HG02840 (cell line): ENCODE measurements around the gene AIMP1.

Experiments used
- ATAC-seq: cut with Tn5 transposase; IDR thresholded peaks from one replicate; pipeline ENCODE4 v1.9.1; 2021; ENCODE audit warnings: mild to moderate bottlenecking, moderate library complexity, moderate number of reproducible peaks; ENCODE audit not compliant: unreplicated experiment, low FRiP score

Gene AIMP1

DNA sequence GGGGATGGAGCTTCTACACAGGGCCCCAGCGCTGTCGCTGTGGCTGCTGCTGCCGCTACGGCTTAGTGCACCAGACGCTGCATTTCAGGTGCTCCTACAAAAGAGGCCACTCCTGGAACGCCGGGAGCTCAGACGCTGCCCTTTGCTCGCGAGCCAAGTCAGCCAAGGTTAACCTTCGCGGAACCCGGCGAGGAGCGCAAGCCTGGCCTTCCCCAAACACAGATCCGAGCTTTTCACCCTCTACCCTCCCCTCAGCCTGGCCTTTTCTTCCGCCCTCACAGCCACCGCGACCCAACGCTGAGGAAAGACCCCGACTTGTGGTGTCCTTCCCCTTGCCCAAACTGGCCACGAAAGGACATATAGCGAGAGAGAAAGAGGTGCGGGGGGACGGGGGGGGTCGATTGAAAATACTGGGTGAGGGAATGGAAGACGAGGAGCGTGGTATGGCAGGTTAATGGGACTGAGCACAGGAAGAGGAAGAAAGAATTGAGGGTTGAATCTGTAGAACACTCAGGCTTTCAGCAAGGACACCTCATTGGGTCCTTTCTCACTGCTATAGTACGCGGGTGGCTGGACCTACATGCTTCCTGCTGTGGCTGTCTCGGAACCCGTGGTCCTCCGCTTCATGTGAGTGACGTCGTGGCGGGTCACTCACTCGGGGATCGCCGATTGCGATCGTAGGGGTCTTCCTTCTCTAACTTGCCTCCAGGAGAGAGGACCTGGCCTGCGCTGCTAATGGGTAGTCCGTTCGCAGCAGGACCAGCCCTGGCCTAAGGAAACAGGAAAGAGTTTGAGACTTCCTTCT, at the start of gene AIMP1, which contains the start of gene TBCK:
Gene AIMP1, plus strand, starts transcription at position 583 of the 805 bp plus-strand sequence. CDS start 8,460 bp downstream, outside the sequence.
Gene TBCK, minus strand, starts transcription at position 242 of the 805 bp plus-strand sequence. CDS start 7,249 bp downstream, outside the sequence.
- peak; percentile 85 for ATAC-seq

DNA sequence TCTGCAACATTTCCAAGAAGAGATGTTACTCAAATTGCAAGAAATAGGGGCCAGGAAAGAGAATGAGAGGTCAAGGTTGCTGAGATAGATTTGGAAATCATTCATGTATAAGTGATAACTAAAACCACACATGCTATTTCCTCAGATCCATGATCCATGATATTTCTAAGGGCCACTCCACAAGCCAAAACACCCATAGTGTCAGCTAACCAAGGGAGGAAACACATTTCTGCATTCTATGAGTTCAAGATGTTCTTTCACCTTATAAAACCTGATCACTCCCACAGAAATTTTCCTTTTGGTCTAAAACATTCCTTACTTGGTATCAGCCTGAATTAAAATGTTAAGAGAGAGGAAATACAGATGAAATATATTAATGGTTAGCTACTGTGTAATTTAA, 47.6 kb upstream of the AIMP1 start:
- no peak for ATAC-seq

- ATAC-seq, result no peak
Observed at GRCh38 chr4:106269711-106270110, 46.6 kb upstream of the AIMP1 start.

GRCh38 chr4:106270736-106271135, 45.6 kb upstream of the AIMP1 start:
- ATAC-seq, result no peak

DNA sequence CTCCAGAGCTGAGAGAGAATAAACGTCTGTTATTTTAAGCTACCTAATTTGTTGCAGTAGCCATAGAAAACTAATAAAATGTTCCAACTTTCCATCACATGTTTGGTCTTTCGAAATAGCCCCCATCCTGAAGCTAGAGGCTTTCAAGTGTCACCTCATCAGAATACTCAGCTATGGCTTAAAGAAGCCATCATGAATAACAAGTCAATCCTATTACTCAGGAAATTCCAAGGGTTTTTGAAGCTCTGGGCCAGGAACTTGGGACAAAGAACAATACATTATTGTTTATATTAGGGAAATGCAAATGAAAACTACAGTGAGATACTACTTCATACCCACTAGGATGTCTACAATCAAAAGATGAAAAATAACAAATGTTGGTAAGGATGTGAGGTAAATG, 42.5 kb upstream of the AIMP1 start:
- ATAC-seq, result no peak

- no peak for ATAC-seq
Observed at GRCh38 chr4:106277140-106277675, 39.1 kb upstream of the AIMP1 start.

- no peak for ATAC-seq
Observed at GRCh38 chr4:106284227-106284626, 32.1 kb upstream of the AIMP1 start.

GRCh38 chr4:106286611-106287010, 29.7 kb upstream of the AIMP1 start:
- ATAC-seq, result no peak

DNA sequence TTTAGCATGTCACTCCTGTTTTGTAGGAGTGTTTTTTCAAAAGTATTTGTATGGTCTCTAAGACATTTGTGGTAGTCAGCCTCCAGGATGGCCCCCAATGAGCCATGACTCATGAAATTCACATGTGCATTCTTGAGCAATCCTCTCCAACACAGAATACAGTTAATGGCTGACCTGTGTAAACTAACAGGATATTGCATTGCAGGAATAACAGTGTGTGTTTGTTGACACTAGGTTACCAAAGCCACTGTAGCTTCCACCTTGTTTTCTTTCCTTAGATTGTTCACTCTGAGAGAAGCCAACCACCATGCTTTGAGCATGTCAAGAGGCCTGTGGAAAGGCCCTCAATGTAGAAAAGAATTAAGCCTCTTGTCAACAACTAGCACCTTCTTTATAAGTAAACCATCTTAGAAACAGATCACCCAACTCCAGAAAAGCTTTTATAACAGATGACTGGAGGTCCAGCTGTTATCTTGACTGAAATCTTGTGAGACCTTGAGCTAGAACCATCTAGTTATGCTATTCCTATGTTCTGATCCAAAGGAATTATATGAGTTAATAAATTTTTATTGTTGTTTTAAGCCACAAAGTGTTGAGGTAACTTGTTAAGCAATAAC, 28.9 kb upstream of the AIMP1 start:
- no peak for ATAC-seq

- ATAC-seq, result no peak
Observed at GRCh38 chr4:106289737-106290136, 26.6 kb upstream of the AIMP1 start.

GRCh38 chr4:106291678-106292077, 24.7 kb upstream of the AIMP1 start:
- no peak for ATAC-seq

DNA sequence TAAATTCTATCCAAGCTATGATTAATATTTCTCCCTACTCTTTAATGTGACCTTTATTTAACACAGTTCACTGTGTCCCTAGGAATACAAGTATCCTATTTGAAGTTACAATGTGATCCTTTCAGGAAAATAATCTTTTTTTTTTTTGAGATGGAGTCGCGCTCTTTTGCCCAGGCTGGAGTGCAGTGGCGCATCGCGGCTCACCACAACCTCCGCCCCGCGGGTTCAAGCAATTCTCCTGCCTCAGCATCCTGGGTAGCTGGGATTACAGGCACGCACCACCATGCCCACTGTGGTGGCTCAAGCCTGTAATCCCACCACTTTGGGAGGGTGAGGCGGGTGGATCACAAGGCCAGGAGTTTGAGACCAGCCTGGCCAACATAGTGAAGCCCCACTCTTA, 22.3 kb upstream of the AIMP1 start:
- ATAC-seq, result no peak

DNA sequence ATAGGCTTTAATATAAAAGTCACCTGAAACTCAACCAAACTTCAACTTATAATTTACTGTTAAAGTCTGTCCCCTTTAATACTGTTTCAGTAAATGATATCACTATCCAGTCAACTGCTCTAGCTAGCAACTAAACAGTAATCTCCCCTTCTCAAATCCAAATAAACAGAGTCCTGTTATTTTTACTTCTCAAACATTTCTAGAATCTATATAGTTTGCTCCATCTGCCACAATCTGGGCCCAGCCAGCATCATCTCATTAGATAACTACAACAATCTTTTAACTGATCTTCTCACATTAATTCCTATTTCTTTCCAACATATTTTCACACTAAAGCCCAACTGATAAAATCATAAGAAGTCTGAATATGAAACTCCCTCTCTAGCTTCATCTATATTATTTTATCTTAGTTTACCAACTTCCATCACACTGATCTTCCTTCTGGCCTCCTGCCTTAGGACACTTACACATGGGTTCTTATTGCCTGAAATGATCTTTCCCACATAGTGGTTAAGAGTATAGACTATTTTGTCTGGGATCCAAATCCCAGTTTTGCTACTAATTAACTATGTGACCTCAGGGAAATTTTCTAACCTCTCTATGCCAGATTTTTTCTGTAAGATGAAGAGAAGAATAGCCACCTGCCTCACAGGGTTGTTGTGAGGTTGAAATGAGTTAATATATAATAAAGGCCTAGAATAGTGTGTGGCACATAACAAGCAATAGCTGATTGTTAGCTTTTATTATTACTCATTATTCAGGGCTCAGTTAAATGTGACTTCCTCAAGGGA, 18.9 kb upstream of the AIMP1 start:
- ATAC-seq, result no peak

GRCh38 chr4:106299977-106300376, 16.4 kb upstream of the AIMP1 start:
- no peak for ATAC-seq

DNA sequence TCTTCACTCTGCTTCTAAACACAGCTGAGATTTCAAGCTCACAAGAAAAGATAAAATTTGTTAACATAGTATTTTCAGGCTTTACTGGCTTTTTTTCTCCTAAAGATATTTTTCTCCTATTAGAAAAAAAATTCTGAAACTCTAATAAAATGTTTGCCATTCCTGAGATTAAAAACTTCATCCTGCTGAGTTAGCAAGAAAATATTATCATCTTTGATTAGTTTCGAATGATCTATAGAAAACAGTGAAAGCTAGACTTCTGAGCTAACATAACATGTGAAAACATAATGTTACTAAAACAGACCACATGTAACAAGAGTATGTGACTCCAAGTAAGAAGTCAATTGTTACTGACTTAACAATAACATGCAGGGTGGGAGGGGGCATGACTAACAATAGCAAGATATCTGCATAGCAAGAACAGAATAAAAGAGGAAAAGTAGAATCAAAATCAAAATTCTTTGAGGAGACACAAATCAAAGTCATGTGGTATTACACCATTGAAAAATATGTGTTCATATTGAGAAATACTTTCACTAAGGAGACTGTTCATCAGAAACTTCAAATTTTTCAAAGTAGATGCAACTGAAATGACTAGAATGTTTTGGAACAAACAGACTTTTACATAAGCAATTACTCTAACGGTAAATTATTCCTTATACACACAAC, 14.8 kb upstream of the AIMP1 start:
- ATAC-seq, result no peak

- ATAC-seq, result no peak
Observed at GRCh38 chr4:106302062-106302438, 14.3 kb upstream of the AIMP1 start.

DNA sequence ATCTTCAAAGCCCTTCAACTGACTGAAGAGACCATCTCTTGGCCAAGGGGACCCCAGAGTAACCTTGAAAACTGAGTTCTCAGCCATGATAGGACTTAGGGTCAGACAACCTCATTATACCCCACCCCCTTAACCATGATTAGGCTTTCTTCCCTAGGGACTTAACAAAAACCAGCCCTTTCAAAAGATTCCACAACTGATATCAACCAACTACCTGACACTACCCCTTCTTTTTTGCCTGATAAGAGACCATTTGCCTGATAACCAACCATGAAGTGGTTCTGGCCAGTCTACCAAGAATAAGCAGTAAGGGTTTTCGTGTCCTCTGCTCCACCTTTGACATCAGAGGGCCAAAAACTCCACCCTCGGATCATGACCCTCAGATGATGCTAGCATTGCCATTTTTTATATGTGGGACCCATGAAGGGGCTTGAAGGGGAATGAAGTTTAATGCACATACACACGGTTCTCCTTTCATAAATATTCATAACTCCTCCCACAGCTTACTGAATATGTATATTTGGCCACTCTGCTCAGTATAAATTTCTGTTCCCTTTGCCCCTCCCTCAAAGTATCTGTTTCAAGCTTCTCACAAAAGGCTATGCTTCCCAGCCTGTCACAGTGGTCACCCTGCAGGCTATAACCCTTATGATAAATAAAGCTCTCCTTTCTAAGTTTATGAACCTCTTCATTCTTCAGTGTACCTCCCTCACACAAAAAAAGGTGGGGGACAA, 12.6 kb upstream of the AIMP1 start:
- no peak for ATAC-seq

- no peak for ATAC-seq
Observed at GRCh38 chr4:106304632-106305031, 11.7 kb upstream of the AIMP1 start.

GRCh38 chr4:106305435-106306055, 10.8 kb upstream of the AIMP1 start:
- ATAC-seq, result no peak
